ENCODE results near the gene PIR. TPM values are rescaled to one million over a fixed set of nuclear protein-coding genes. Genes with fewer than 3 reads are reported as not detected.

Gene PIR
- total RNA-seq, 2 donors from 2014 or later, result 14.3 to 19.2 TPM

GRCh38 chrX:15416133-15416993, 76.8 kb downstream of the PIR start:
- peaks cover 0 to 12% of the 10 kb centered on the region in 2 donors for H3K9me3 ChIP-seq
- no peak for DNase-seq (ENCODE audit: low spot score)
- H3K4me3 ChIP-seq, result no peak overlapping the region
- no peaks in the 10 kb centered on the region for H3K4me1 ChIP-seq
- H3K36me3 ChIP-seq, result no peaks in the 10 kb centered on the region
- no peaks in the 10 kb centered on the region for H3K27me3 ChIP-seq
- TF ChIP-seq CTCF (IDR thresholded peaks at IDR 0.05), result no peak
- H3K27ac ChIP-seq, result no peak overlapping the region

- Histone ChIP-seq H3K27me3 (no peaks in the 10 kb centered on the region), H3K36me3 (no peaks in the 10 kb centered on the region), H3K27ac (no peak overlapping the region), H3K4me1 (no peaks in the 10 kb centered on the region), H3K9me3 (peaks cover 0 to 12% of the 10 kb centered on the region in 2 donors), H3K4me3 (no peak overlapping the region)
- TF ChIP-seq CTCF (IDR thresholded peaks at IDR 0.05), result no peak
- no peak for DNase-seq (ENCODE audit: low spot score)
Observed at GRCh38 chrX:15413101-15413500, 80.0 kb downstream of the PIR start.

GRCh38 chrX:15410947-15411346, 82.2 kb downstream of the PIR start:
- no peaks in the 10 kb centered on the region for H3K9me3 ChIP-seq
- H3K4me1 ChIP-seq, result peaks cover 0 to 3% of the 10 kb centered on the region in 2 donors
- no peak overlapping the region for H3K4me3 ChIP-seq
- no peak for DNase-seq (ENCODE audit: low spot score)
- TF ChIP-seq CTCF (IDR thresholded peaks at IDR 0.05), result no peak
- no peaks in the 10 kb centered on the region for H3K27me3 ChIP-seq
- H3K36me3 ChIP-seq, result no peaks in the 10 kb centered on the region
- H3K27ac ChIP-seq, result no peak overlapping the region

- Histone ChIP-seq H3K27me3 (no peaks in the 10 kb centered on the region), H3K9me3 (no peaks in the 10 kb centered on the region), H3K36me3 (no peaks in the 10 kb centered on the region), H3K4me3 (no peak overlapping the region), H3K27ac (no peak overlapping the region), H3K4me1 (peaks cover 0 to 5% of the 10 kb centered on the region in 2 donors)
- no peak for TF ChIP-seq CTCF (IDR thresholded peaks at IDR 0.05)
- no peak for DNase-seq (ENCODE audit: low spot score)
Observed at GRCh38 chrX:15410430-15410829, 82.7 kb downstream of the PIR start.

GRCh38 chrX:15405846-15406245, 87.3 kb downstream of the PIR start:
- Histone ChIP-seq H3K27ac (peak overlapping the region in 1 of 2 donors; percentile 47), H3K4me1 (peaks cover 0 to 5% of the 10 kb centered on the region in 2 donors)

More at GRCh38 chrX:15405846-15406245, 87.3 kb downstream of the PIR start:
- H3K36me3 ChIP-seq, result no peaks in the 10 kb centered on the region
- H3K27me3 ChIP-seq, result no peaks in the 10 kb centered on the region
- no peak for TF ChIP-seq CTCF (IDR thresholded peaks at IDR 0.05)
- DNase-seq (ENCODE audit: low spot score), result no peak
- no peak overlapping the region for H3K4me3 ChIP-seq
- H3K9me3 ChIP-seq, result no peaks in the 10 kb centered on the region
